HFF-Myc (cell line): Measurements from ENCODE around the gene NDC80.

Experiments used
- DNase-seq: peaks from one replicate; pipeline ENCODE4 v3.0.0-alpha.2; 2011; ENCODE audit warnings: low read depth; ENCODE audit errors: extremely low read depth
- H3K4me3 ChIP-seq: replicated peaks from 2 replicates; pipeline ENCODE4 v1.5.1; 2011; ENCODE audit warnings: low read depth, mild to moderate bottlenecking, control low read depth, low read length
- CTCF ChIP-seq: IDR thresholded peaks from 2 replicates; pipeline ENCODE4 v1.5.1; 2012; ENCODE audit warnings: mild to moderate bottlenecking, low read depth, low read length, control low read depth; ENCODE audit errors: missing control alignments

The NDC80 gene

GRCh38 chr18:2609604-2610003 is 38.2 kb downstream of the NDC80 start:
- no peak for TF ChIP-seq CTCF
- no peak for DNase-seq
- H3K4me3 ChIP-seq = no peak overlapping the region

- DNase-seq = no peak
- no peak overlapping the region for H3K4me3 ChIP-seq
- TF ChIP-seq CTCF = no peak
These were observed 39.2 kb downstream of the NDC80 start for GRCh38 chr18:2610549-2610948.

GRCh38 chr18:2612996-2613395 is 41.6 kb downstream of the NDC80 start:
- H3K4me3 ChIP-seq = no peak overlapping the region
- TF ChIP-seq CTCF = no peak
- no peak for DNase-seq

- no peak for DNase-seq
- H3K4me3 ChIP-seq = no peak overlapping the region
- TF ChIP-seq CTCF = no peak
These were observed 46.1 kb downstream of the NDC80 start for GRCh38 chr18:2617401-2617998.

- no peak for TF ChIP-seq CTCF
- H3K4me3 ChIP-seq = no peak overlapping the region
- DNase-seq = no peak
These were observed 46.7 kb downstream of the NDC80 start for GRCh38 chr18:2618009-2618408.

- DNase-seq = no peak
- H3K4me3 ChIP-seq = no peak overlapping the region
- no peak for TF ChIP-seq CTCF
These were observed 53.9 kb downstream of the NDC80 start for GRCh38 chr18:2625217-2625616.

GRCh38 chr18:2627821-2628276 is 56.5 kb downstream of the NDC80 start:
- TF ChIP-seq CTCF = no peak
- no peak overlapping the region for H3K4me3 ChIP-seq
- no peak for DNase-seq
